PC-3 (cell line): ENCODE results near the gene PDLIM4. TPM values are rescaled to one million over a fixed set of nuclear protein-coding genes. Genes with fewer than 3 reads are reported as not detected.

ENCODE experiments used
- ATAC-seq: fragments of 200-7000 bp; cut with Tn5 transposase; 2 replicates; pipeline ENCODE4 v1.9.1; 2020; ENCODE audit warnings: mild to moderate bottlenecking, moderate library complexity
- BruUV-seq: library from RNA; stranded (reverse); fragments of 400-500 nt; replicated peaks from 2 replicates; lab custom pipeline; 2021; lab: Mats Ljungman, UMichigan
- CTCF ChIA-PET: fragments of 300-600 bp; sonication (Branson Sonifier 250); formaldehyde crosslinking; loops from one replicate; lab custom pipeline; 2022; ENCODE audit warnings: antibody characterized with exemption; lab: Charles Lee
- POLR2A ChIA-PET: fragments of 300-600 bp; sonication (Branson Sonifier 250); formaldehyde crosslinking; loops from one replicate; lab custom pipeline; 2022; ENCODE audit warnings: antibody characterized with exemption; ENCODE audit not compliant: unreplicated experiment; lab: Charles Lee
- DNase-seq: peaks from one replicate; pipeline ENCODE4 v3.0.0-alpha.2; 2015
- H2AFZ ChIP-seq: fragments of 300-600 bp; sonication (generic); 2 replicates; pipeline ENCODE4 v1.6.0; 2016; ENCODE audit warnings: antibody characterized with exemption, low read length
- H3F3A ChIP-seq: fragments of 300-600 bp; sonication (generic); one replicate; pipeline ENCODE4 v1.6.0; 2017; ENCODE audit warnings: antibody characterized with exemption, low read length, control low read depth, mild to moderate bottlenecking; ENCODE audit not compliant: unreplicated experiment
- H3K27ac ChIP-seq: fragments of 300-600 bp; sonication (generic); 2 replicates; pipeline ENCODE4 v1.5.1; 2016; ENCODE audit warnings: mild to moderate bottlenecking, low read length
- H3K27me3 ChIP-seq: fragments of 300-600 bp; sonication (generic); 2 replicates; pipeline ENCODE4 v1.6.1; 2016; ENCODE audit warnings: low read length, mixed read lengths
- H3K36me3 ChIP-seq: fragments of 300-600 bp; sonication (generic); 2 replicates; pipeline ENCODE4 v1.6.1; 2016; ENCODE audit warnings: low read depth, mixed run types, low read length, mixed read lengths
- H3K4me1 ChIP-seq: fragments of 300-600 bp; sonication (generic); 2 replicates; pipeline ENCODE4 v1.5.1; 2016; ENCODE audit warnings: low read length; ENCODE audit not compliant: insufficient read depth
- H3K4me2 ChIP-seq: fragments of 300-600 bp; sonication (generic); 2 replicates; pipeline ENCODE4 v1.6.0; 2016; ENCODE audit warnings: low read length
- H3K4me3 ChIP-seq: fragments of 300-600 bp; sonication (generic); 2 replicates; pipeline ENCODE4 v1.5.1; 2016; ENCODE audit warnings: mild to moderate bottlenecking, low read length, mixed read lengths
- H3K79me2 ChIP-seq: fragments of 300-600 bp; sonication (generic); 2 replicates; pipeline ENCODE4 v1.6.1; 2017; ENCODE audit warnings: low read length, mixed read lengths
- H3K9ac ChIP-seq: fragments of 300-600 bp; sonication (generic); 2 replicates; pipeline ENCODE4 v1.6.0; 2016; ENCODE audit warnings: mild to moderate bottlenecking, low read length
- H3K9me2 ChIP-seq: fragments of 300-600 bp; sonication (generic); replicated peaks from 2 replicates; pipeline ENCODE4 v1.6.1; 2016; ENCODE audit warnings: mixed run types, low read length, mixed read lengths
- H3K9me3 ChIP-seq: fragments of 300-600 bp; sonication (generic); 2 replicates; pipeline ENCODE4 v1.6.1; 2016; ENCODE audit warnings: low read length, mixed read lengths
- H4K20me1 ChIP-seq: fragments of 300-600 bp; sonication (generic); 2 replicates; pipeline ENCODE4 v1.6.1; 2016; ENCODE audit warnings: low read length, mixed read lengths
- CTCF ChIP-seq: fragments of 300-600 bp; sonication (generic); conservative IDR thresholded peaks from 2 replicates; pipeline ENCODE4 v1.5.1; 2017; ENCODE audit warnings: antibody characterized with exemption, low read depth, mild to moderate bottlenecking, low read length
- EZH2 ChIP-seq: fragments of 300-600 bp; sonication (generic); IDR thresholded peaks from one replicate; pipeline ENCODE4 v1.6.1; 2017; ENCODE audit warnings: antibody characterized with exemption, mild to moderate bottlenecking, low read length; ENCODE audit not compliant: unreplicated experiment
- EZH2phosphoT487 ChIP-seq: fragments of 300-600 bp; sonication (generic); IDR thresholded peaks from 2 replicates; pipeline ENCODE4 v1.6.1; 2018; ENCODE audit warnings: mild to moderate bottlenecking, antibody characterized with exemption, low read length, borderline replicate concordance
- intact Hi-C: fragments of 100-400 bp; cut with micrococcal nuclease; formaldehyde crosslinking; loops from 2 replicates; pipeline ENCODE4 v1.9.0; 2023
- total RNA-seq: library from RNA; depleted of rRNA; stranded (reverse); fragments of >200 nt; gene quantifications from 2 replicates; pipeline ENCODE4 v1.2.3, GENCODE V29; 2014

The PDLIM4 gene
- total RNA-seq, 1 experiment from 2014 or later, result 27.8 TPM

GRCh38 chr5:132258102-132259068 is 889 bp downstream of the PDLIM4 start:
- Histone ChIP-seq H3K9me2 (no peaks in the 10 kb centered on the region), H3K9ac (peak overlapping the region; percentile 71), H3K9me3 (no peaks in the 10 kb centered on the region), H3K36me3 (no peaks in the 10 kb centered on the region), H3K27me3 (no peaks in the 10 kb centered on the region), H3K4me2 (peak overlapping the region; percentile 93), H3K4me3 (peak overlapping the region; percentile 74), H3K79me2 (peaks cover 18% of the 10 kb centered on the region), H3K4me1 (peaks cover 43% of the 10 kb centered on the region), H3K27ac (peak overlapping the region; percentile 43), H4K20me1 (no peaks in the 10 kb centered on the region), H3F3A (no peaks in the 10 kb centered on the region), H2AFZ (peak overlapping the region; percentile 84)
- DNase-seq (peak; percentile 14), ATAC-seq (peak; percentile 53)
- ChIA-PET CTCF (no interaction called here), POLR2A (no interaction called here)
- intact Hi-C loops, result no loop called here
- TF ChIP-seq EZH2, result no peak
- no peak for TF ChIP-seq EZH2phosphoT487
- TF ChIP-seq CTCF, result no peak
- BruUV-seq, result TSS peak; percentile 42

GRCh38 chr5:132259069-132259851 is 1.8 kb downstream of the PDLIM4 start:
- peaks cover 18% of the 10 kb centered on the region for H3K79me2 ChIP-seq
- ChIA-PET POLR2A (interaction anchor here (0.6 kb wide), 1 partner anchor 35 kb away, joined by 3 read pairs; no protein-coding TSS in a partner anchor), CTCF (no interaction called here)
- peaks cover 52% of the 10 kb centered on the region for H3K4me1 ChIP-seq
- H4K20me1 ChIP-seq, result no peaks in the 10 kb centered on the region
- H3K36me3 ChIP-seq, result no peaks in the 10 kb centered on the region
- no peaks in the 10 kb centered on the region for H3F3A ChIP-seq
- no TSS peak for BruUV-seq
- ATAC-seq, result no peak
- H3K9me3 ChIP-seq, result no peaks in the 10 kb centered on the region
- H3K9me2 ChIP-seq, result no peaks in the 10 kb centered on the region
- DNase-seq, result no peak
- intact Hi-C loops, result no loop called here
- TF ChIP-seq EZH2 (no peak), CTCF (no peak), EZH2phosphoT487 (no peak)
- H3K9ac ChIP-seq, result 0 out of 2 replicates have a peak overlapping the region, but pooled peaks have one; percentile 10
- H2AFZ ChIP-seq, result no peak overlapping the region
- peak overlapping the region; percentile 74; the same call in 1 of the 2 replicates for H3K4me3 ChIP-seq
- H3K27ac ChIP-seq, result peak overlapping the region; percentile 84
- no peaks in the 10 kb centered on the region for H3K27me3 ChIP-seq
- H3K4me2 ChIP-seq, result peak overlapping the region; percentile 93
